NCI-H146 treated with DMSO at 0.1 percent for 48 hours (cell line): ENCODE results near the gene ZC3H6.

Experiments used
- DNase-seq: peaks from one replicate; lab custom pipeline; 2025; ENCODE audit not compliant: unreplicated experiment; lab: John Stamatoyannopoulos, UW

ZC3H6 gene

GRCh38 chr2:112275311-112275886 is at the start of gene ZC3H6:
TSS of gene ZC3H6 (plus strand) at chr2:112275597. CDS start at chr2:112275995, 398 bp downstream.
- DNase-seq: peak; percentile 95

GRCh38 chr2:112229348-112229747 is 46.0 kb upstream of the ZC3H6 start:
- no peak for DNase-seq

GRCh38 chr2:112230371-112230770 is 45.0 kb upstream of the ZC3H6 start:
- DNase-seq: no peak

- DNase-seq: no peak
Measured at GRCh38 chr2:112239862-112240261, 35.5 kb upstream of the ZC3H6 start.

- no peak for DNase-seq
Measured at GRCh38 chr2:112242384-112242783, 33.0 kb upstream of the ZC3H6 start.

GRCh38 chr2:112243233-112243632 is 32.2 kb upstream of the ZC3H6 start:
- no peak for DNase-seq

GRCh38 chr2:112244854-112245253 is 30.5 kb upstream of the ZC3H6 start:
- DNase-seq: no peak

- no peak for DNase-seq
Measured at GRCh38 chr2:112251271-112251670, 24.1 kb upstream of the ZC3H6 start.

- no peak for DNase-seq
Measured at GRCh38 chr2:112253261-112253815, 22.1 kb upstream of the ZC3H6 start.

GRCh38 chr2:112254466-112255240 is 20.7 kb upstream of the ZC3H6 start, which contains the start of gene ZC3H8:
TSS of gene ZC3H8 (minus strand) at chr2:112255042. CDS start at chr2:112254981, 61 bp downstream.
- peak; percentile 92 for DNase-seq

- DNase-seq: no peak
Measured at GRCh38 chr2:112255875-112256274, 19.5 kb upstream of the ZC3H6 start.

- peak; percentile 14 for DNase-seq
Measured at GRCh38 chr2:112256654-112257053, 18.7 kb upstream of the ZC3H6 start.

GRCh38 chr2:112257575-112257974 is 17.8 kb upstream of the ZC3H6 start:
- no peak for DNase-seq

- peak; percentile 75 for DNase-seq
Measured at GRCh38 chr2:112259509-112260294, 15.7 kb upstream of the ZC3H6 start.

- no peak for DNase-seq
Measured at GRCh38 chr2:112260295-112260625, 15.1 kb upstream of the ZC3H6 start.

GRCh38 chr2:112262876-112263275 is 12.5 kb upstream of the ZC3H6 start:
- DNase-seq: no peak

- no peak for DNase-seq
Measured at GRCh38 chr2:112268547-112268946, 6.8 kb upstream of the ZC3H6 start.

GRCh38 chr2:112272669-112273068 is 2.7 kb upstream of the ZC3H6 start:
- no peak for DNase-seq

GRCh38 chr2:112273349-112273748 is 2.0 kb upstream of the ZC3H6 start:
- DNase-seq: no peak

GRCh38 chr2:112275887-112276773 is 733 bp downstream of the ZC3H6 start:
- peak; percentile 81 for DNase-seq

GRCh38 chr2:112276954-112277353 is 1.6 kb downstream of the ZC3H6 start:
- no peak for DNase-seq
